ENCODE results near the gene TEX53.

Gene TEX53

DNA sequence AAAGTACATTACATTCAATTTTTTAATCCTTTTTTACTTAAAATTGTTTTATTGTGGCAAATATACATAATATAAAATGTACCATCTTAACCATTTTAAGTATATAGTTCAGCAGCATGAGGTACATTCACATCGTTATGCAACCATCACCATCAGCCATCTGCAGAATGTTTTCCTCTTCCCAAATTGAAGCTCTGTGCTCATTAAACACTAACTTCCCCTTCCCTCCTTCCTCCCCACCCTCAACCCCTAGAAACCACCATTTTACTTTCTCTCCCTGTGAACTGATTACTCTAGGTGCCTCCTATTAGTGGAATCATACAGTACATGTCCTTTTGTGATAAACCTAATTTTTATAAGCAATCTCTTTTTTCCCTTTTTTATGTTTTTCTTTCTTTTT lies 15.6 kb downstream of the TEX53 start:
- no peak overlapping the region for H3K9ac ChIP-seq
- H3K4me1 ChIP-seq = no peaks in the 10 kb centered on the region
- H3K27me3 ChIP-seq (ENCODE audit: control insufficient read depth, insufficient read depth, low read length) = no peaks in the 10 kb centered on the region
- H3K79me2 ChIP-seq = no peaks in the 10 kb centered on the region
- no peak overlapping the region for H3K27ac ChIP-seq
- H3K9me3 ChIP-seq (ENCODE audit: control insufficient read depth, low read length) = no peaks in the 10 kb centered on the region
- H3K4me3 ChIP-seq (ENCODE audit: low read depth, low read length) = no peak overlapping the region
- H3K36me3 ChIP-seq (ENCODE audit: control insufficient read depth, insufficient read depth, low read length) = no peaks in the 10 kb centered on the region
- TF ChIP-seq, protein P1, sequence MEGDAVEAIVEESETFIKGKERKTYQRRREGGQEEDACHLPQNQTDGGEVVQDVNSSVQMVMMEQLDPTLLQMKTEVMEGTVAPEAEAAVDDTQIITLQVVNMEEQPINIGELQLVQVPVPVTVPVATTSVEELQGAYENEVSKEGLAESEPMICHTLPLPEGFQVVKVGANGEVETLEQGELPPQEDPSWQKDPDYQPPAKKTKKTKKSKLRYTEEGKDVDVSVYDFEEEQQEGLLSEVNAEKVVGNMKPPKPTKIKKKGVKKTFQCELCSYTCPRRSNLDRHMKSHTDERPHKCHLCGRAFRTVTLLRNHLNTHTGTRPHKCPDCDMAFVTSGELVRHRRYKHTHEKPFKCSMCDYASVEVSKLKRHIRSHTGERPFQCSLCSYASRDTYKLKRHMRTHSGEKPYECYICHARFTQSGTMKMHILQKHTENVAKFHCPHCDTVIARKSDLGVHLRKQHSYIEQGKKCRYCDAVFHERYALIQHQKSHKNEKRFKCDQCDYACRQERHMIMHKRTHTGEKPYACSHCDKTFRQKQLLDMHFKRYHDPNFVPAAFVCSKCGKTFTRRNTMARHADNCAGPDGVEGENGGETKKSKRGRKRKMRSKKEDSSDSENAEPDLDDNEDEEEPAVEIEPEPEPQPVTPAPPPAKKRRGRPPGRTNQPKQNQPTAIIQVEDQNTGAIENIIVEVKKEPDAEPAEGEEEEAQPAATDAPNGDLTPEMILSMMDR (IDR thresholded peaks at IDR 0.05) = no peak
- no peak overlapping the region for H2AFZ ChIP-seq
- no peak overlapping the region for H3K4me2 ChIP-seq (ENCODE audit: low read length)

DNA sequence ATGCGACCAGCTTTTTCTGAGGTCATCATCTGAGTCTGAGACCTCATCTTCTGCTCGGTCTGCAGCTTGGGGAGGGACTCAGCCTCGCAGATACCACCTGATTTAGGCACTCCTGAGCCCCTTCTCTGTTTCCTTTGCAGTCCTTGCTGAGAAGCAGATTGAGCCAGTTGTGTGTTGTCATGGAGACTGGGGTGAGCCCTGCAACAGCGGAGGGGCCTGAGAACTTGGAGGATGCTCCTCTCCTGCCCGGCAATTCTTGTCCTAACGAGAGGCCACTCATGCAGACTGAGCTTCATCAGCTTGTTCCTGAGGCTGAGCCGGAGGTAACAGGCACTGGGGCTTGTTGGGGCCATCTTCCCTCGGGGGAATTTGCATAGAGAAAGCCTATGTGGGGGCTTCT lies 19.2 kb downstream of the TEX53 start:
- H3K4me3 ChIP-seq (ENCODE audit: low read depth, low read length) = no peak overlapping the region
- H3K4me1 ChIP-seq = no peaks in the 10 kb centered on the region
- H2AFZ ChIP-seq = no peak overlapping the region
- TF ChIP-seq, protein P1 (IDR thresholded peaks at IDR 0.05) = no peak
- H3K36me3 ChIP-seq (ENCODE audit: control insufficient read depth, insufficient read depth, low read length) = no peaks in the 10 kb centered on the region
- no peak overlapping the region for H3K9ac ChIP-seq
- H3K4me2 ChIP-seq (ENCODE audit: low read length) = no peak overlapping the region
- H3K27ac ChIP-seq = no peak overlapping the region
- no peaks in the 10 kb centered on the region for H3K27me3 ChIP-seq (ENCODE audit: control insufficient read depth, insufficient read depth, low read length)
- no peaks in the 10 kb centered on the region for H3K79me2 ChIP-seq
- H3K9me3 ChIP-seq (ENCODE audit: control insufficient read depth, low read length) = no peaks in the 10 kb centered on the region

DNA sequence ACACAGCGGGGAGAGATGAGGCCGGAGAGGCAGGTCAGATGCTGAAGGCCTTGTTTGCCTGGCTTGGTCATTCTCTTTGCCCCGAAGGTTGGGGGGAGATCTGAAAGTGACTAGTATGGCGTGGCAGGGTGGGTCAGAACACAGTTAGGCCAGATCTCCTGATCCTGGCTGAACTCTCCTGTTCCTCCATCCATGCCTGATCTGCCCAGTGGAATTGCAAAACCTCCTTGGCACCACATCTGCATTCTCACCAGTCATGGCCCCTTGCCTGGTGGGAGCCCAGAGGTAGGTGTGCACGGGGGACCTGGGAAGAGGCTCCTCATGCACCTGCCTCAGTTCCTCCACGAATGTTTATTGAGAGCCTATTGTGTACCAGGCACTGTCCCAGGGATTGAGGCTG lies 23.2 kb downstream of the TEX53 start:
- no peaks in the 10 kb centered on the region for H3K36me3 ChIP-seq (ENCODE audit: control insufficient read depth, insufficient read depth, low read length)
- no peaks in the 10 kb centered on the region for H3K79me2 ChIP-seq
- H3K4me3 ChIP-seq (ENCODE audit: low read depth, low read length) = no peak overlapping the region
- no peaks in the 10 kb centered on the region for H3K27me3 ChIP-seq (ENCODE audit: control insufficient read depth, insufficient read depth, low read length)
- H2AFZ ChIP-seq = no peak overlapping the region
- no peaks in the 10 kb centered on the region for H3K9me3 ChIP-seq (ENCODE audit: control insufficient read depth, low read length)
- no peak overlapping the region for H3K9ac ChIP-seq
- H3K4me2 ChIP-seq (ENCODE audit: low read length) = no peak overlapping the region
- TF ChIP-seq, protein P1 (IDR thresholded peaks at IDR 0.05) = no peak
- H3K4me1 ChIP-seq = no peaks in the 10 kb centered on the region
- no peak overlapping the region for H3K27ac ChIP-seq

DNA sequence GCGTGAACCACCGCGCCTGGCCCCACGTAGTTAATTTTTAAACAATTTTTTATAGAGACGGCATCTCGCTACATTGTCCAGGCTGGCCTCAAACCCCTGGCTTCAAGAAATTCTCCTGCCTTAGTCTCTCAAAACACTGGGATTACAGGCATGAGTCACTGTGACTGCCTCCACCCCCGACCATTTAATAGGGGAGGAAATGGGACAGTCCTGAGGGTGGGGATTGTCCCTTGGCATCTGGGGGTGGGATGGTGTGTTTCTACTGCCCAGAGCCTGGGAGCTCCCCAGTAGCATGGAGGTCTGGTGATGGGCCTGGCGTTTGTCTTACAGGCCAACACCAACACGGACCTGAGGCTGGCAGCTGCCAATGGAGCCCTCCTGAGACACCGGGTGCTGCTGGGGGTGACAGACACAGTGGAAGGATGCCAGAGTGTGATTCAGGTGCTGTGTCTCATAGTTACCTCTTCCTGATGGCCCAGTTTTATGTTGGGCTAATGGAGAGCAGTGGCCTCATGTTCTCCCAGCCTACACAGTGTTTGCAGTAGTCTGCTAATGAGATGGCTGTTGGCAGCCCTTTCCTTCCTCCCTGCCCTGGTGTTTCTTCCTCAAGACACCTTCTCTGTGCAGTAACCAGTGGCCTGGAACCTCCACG lies 24.0 kb downstream of the TEX53 start:
- Histone ChIP-seq H3K4me3 (ENCODE audit: low read depth, low read length) (no peak overlapping the region), H3K27ac (no peak overlapping the region), H3K4me1 (no peaks in the 10 kb centered on the region), H3K9me3 (ENCODE audit: control insufficient read depth, low read length) (no peaks in the 10 kb centered on the region), H3K9ac (no peak overlapping the region), H3K79me2 (no peaks in the 10 kb centered on the region), H2AFZ (no peak overlapping the region), H3K27me3 (ENCODE audit: control insufficient read depth, insufficient read depth, low read length) (no peaks in the 10 kb centered on the region), H3K4me2 (ENCODE audit: low read length) (no peak overlapping the region), H3K36me3 (ENCODE audit: control insufficient read depth, insufficient read depth, low read length) (no peaks in the 10 kb centered on the region)
- TF ChIP-seq, protein P1 (IDR thresholded peaks at IDR 0.05) = no peak

DNA sequence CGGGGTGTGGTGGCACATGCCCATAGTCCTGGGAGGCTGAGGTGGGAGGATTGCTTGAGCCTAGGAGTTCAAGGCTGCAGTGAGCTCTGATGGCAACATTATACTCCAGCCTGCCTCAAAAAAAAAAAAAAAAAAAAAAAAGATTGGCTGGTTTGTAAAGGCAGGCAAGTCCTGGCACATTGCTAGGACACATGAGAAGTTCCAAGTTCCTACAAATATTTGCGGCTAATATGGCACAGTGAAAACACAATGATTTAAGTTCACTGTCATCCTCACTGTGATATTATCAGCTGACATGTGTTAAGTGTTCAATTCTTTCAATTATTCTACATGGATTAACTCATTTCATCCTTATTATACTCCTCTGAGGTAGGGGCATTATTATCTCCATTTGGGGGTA lies 26.4 kb downstream of the TEX53 start:
- TF ChIP-seq, protein P1 (IDR thresholded peaks at IDR 0.05) = no peak

More for the DNA sequence above, 26.4 kb downstream of the TEX53 start:
- Histone ChIP-seq H2AFZ (no peak overlapping the region), H3K27ac (no peak overlapping the region), H3K4me2 (ENCODE audit: low read length) (no peak overlapping the region), H3K4me3 (ENCODE audit: low read depth, low read length) (no peak overlapping the region), H3K9me3 (ENCODE audit: control insufficient read depth, low read length) (no peaks in the 10 kb centered on the region), H3K79me2 (no peaks in the 10 kb centered on the region), H3K9ac (no peak overlapping the region), H3K4me1 (no peaks in the 10 kb centered on the region), H3K36me3 (ENCODE audit: control insufficient read depth, insufficient read depth, low read length) (no peaks in the 10 kb centered on the region), H3K27me3 (ENCODE audit: control insufficient read depth, insufficient read depth, low read length) (no peaks in the 10 kb centered on the region)
